ENCODE data around the gene CPZ.

GRCh38 chr4:8554555-8555100, 37.9 kb upstream of the CPZ start:
- no peak for TF ChIP-seq CTCF (conservative IDR thresholded peaks at IDR 0.05; ENCODE audit: low read depth, low read length)
- no peak for TF ChIP-seq ELK1 (IDR thresholded peaks at IDR 0.05; ENCODE audit: borderline replicate concordance, low read depth, low read length)
- no peak for TF ChIP-seq POLR2A (IDR thresholded peaks at IDR 0.05; ENCODE audit: low read depth, low read length)
- no peak for TF ChIP-seq SMC3 (IDR thresholded peaks at IDR 0.05; ENCODE audit: low read depth, low read length)
- TF ChIP-seq CEBPB (IDR thresholded peaks at IDR 0.05; ENCODE audit: low read depth, low read length) = no peak
- TF ChIP-seq RCOR1 (IDR thresholded peaks at IDR 0.05; ENCODE audit: insufficient replicate concordance, low read length) = no peak
- no peak for TF ChIP-seq USF2 (IDR thresholded peaks at IDR 0.05; ENCODE audit: low read depth, low read length)
- TF ChIP-seq MAZ (IDR thresholded peaks at IDR 0.05; ENCODE audit: borderline replicate concordance, low read depth, low read length) = no peak
- TF ChIP-seq MXI1 (IDR thresholded peaks at IDR 0.05; ENCODE audit: borderline replicate concordance, low read depth, low read length) = no peak
- TF ChIP-seq FOS (IDR thresholded peaks at IDR 0.05; ENCODE audit: low read depth, low read length) = no peak
- no peak for TF ChIP-seq RAD21 (IDR thresholded peaks at IDR 0.05; ENCODE audit: low read length)
